HG02759 (cell line): Measurements from ENCODE around the gene THSD4.
"Not testable (repeated sequence)": the region's sequence is repeated elsewhere in the genome, so short reads cannot be mapped to it uniquely, and the experiment has no call there.

ENCODE experiments used
- ATAC-seq: cut with Tn5 transposase; IDR thresholded peaks from one replicate; pipeline ENCODE4 v1.9.1; 2021; ENCODE audit warnings: mild to moderate bottlenecking, moderate library complexity; ENCODE audit not compliant: unreplicated experiment

Gene THSD4

DNA sequence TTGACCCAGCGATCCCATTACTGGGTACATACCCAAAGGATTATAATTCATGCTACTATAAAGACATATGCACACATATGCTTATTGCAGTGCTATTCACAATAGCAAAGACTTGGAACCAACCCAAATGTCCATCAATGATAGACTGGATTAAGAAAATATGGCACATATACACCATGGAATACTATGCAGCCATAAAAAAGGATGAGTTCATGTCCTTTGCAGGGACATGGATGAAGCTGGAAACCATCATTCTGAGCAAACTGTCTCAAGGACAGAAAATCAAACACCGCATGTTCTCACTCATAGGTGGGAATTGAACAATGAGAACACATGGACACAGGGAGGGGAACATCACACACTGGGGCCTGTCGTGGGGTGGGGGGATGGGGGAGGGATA lies 286.5 kb downstream of the THSD4 start:
- not testable (repeated sequence) for ATAC-seq

DNA sequence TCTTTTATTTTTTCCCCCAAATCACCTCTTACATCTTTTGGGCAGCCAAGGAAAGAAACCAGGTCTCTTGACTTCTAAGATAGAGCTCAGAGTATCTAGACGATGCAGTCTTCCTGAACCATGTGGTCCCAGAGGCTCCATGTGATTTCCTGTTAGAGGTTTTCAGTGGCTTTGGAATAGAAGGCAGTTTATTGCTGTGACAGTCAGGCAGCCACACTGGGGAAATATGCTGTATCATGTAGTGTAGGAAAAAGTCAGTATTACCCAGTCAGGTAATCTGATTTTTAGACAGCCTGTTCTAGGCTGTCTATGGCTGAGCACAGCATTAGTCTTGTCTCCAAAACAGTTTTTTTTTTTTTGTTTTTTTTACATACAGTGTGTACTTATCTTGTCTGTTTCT lies 294.3 kb downstream of the THSD4 start:
- no peak for ATAC-seq

DNA sequence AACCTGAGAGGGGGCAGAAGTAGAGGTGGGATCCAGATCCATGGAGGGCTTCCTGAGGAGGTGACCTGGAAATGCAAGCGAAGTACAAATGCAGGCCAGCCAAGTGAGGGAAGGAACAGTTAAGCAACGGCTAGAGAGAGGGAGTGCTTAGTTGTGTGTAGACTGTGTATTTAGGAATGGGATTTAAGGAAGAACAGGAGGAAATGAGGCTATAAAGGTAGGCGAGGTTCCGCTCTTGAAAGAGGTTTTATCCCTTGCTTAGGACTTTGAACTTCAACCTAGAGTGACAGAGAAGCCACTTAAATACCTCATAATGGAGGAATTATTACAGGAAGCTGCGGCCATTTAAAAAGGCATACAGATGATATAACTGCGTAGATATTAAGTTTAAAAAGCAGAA lies 295.1 kb downstream of the THSD4 start:
- no peak for ATAC-seq

DNA sequence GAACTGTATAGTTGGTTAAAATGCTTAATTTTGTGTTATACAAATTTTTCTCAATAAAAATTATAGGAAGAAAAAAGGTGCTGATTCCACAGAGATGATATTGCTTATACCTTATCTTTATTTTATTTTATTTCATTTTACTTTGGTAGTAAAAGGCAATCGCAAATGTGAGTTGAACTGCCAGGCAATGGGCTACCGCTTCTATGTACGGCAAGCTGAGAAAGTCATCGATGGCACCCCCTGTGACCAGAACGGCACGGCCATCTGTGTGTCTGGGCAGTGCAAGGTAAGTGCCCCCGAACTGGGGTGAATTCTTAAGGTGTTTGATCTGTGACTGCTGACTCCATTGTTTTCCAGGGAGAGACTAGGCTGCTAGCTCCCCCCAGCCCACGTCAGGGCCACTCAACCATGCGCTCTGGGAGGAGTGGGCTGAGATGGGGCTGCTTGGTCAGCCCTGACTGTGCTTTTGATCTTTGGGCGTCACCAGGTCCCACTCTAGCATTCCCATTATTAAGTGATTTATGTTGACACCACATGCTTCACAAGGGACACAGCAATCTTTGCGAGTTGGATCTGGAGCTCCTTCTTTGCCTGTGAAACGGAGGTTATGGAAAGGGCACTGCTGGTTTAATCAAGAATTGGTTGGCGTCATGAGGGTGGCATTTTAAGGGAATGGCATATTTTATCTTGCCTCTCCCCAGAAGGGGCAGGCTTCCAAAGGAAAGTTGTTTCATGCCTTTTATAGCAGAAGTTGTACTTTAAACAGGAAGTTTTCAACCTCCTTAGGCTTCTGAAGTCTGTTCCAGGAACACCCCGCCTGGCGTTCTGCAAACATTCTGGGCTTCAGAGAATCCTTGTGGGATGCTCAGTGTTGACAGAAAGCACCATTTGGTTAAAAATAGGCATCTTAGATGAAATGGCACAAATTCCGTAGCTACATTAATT lies 296.5 kb downstream of the THSD4 start:
- ATAC-seq: no peak

DNA sequence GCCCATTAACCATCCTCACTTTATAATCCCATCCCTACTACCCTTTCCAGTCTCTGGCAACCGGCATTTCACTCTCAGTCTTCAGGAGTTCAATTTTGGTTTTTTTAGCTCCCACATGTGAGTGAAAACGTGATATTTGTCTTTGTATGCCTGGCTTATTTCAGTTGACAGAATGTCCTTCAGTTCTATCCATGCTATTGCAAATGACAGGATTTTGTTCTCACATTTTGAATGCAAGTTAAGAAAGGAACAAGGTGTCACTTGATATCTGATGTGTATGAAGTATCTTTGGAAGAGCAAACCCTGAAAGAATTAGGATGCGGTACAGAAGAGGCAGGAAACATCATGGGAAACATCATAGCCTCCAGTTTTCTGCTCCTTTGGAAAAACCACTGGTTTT lies 298.1 kb downstream of the THSD4 start:
- no peak for ATAC-seq

DNA sequence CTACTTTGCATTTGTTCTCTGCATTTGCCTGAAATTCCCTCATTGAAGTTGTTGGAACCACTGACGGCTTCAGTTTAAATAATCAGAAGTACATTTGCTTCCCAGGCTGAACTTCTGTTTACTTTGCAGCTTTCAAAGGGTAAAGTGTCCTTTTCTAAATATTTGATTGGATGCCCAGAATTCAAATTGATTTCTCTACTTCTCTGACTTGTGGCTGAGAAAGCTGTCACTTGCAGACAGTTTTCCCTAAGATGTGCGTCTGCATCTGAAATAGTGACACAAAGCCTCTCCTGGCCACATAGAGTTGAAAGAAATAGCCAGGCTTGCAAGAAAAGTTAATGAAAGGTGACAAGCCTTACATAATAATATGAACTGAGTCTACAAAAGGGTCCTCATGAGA lies 299.6 kb downstream of the THSD4 start:
- ATAC-seq: no peak

DNA sequence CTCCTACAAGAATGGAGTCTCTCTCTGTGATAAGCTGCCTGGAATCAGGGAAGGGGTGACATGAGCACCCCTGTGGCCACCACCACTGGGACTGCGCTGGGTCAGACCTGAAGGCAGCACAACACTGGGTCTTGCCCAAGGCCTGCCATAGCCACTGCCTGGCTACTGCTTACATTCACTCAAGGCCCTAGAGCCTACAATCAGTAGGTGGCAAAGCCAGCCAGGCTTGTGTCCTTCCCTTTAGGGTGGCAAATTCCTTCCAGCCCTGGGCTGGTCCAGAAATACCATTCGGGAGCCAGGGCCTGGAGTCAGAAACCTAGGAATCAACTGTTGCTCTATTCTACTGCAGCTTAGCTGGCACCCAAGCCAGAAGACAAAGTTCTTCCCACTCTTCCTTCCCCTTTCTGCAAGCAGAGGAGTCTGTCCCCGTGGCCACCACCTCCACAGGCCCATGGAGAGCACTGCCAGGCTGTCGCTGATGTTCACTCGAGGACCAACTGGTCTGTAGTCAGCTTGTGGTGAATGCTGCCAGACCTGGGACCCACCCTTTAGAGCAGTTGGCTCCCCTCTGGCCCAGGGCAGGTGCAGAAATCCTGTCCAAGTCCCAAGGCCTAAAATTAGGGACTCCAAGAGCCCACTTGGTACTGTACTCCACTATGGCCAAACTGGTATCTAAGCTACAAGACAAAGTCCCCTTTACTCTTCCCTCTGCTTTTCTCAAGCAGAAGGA lies 307.4 kb downstream of the THSD4 start:
- ATAC-seq: no peak

DNA sequence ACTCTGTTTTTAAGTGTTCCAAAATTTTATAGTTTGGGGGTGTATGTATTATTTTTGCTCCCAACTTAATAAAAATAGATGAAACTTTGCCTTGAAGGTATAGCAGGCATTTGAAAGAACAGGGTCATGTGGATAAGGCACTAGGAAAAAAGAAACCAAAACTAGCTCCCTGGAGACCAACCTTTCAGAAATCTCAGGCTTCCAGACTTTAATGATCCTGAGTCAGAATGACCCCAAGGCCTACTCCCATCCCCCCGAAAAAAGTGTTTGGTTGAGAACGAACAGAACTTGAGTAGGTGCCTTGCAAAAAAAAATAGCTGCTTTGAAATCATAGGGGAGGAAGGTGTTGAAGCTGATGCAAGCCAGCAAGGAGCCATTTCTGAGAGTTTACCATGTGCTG lies 309.5 kb downstream of the THSD4 start:
- ATAC-seq: no peak

DNA sequence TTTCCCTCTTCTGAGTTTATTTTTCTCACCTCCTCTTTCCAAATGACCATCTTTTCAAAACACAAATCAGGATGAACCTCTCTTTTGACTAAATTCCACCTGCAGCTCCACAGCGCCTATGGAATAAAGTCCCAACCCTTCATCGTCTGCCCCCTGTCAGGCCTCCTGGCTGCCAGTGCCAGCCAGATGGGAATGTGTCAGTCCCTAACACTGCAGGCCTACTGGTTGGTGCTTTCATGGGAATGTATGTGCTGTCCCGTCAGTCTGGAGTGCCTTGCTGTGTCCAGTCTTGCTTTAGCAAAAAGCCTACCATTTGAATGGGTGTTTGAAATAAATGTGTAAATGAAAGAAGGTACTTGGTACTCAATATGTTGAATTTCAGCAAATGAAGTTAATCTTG lies 310.1 kb downstream of the THSD4 start:
- ATAC-seq: no peak

DNA sequence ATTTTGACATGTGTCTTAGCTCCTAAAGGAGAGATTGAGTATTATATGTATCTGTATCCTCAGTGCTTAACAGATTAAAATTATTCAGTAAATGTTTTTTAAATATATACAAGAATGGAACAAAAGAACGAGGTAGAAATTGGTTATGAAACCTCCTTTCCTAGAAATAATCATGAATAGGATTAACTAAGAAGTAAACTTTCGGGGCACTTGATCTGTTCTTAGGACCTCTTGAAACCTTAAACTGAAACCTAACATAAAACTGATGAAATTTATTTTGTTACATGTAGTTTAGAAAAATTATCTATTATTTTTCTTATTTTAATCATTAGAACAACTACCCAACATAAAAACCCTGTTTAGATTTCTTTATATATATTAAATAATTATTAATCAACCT lies 311.5 kb downstream of the THSD4 start:
- ATAC-seq: no peak

DNA sequence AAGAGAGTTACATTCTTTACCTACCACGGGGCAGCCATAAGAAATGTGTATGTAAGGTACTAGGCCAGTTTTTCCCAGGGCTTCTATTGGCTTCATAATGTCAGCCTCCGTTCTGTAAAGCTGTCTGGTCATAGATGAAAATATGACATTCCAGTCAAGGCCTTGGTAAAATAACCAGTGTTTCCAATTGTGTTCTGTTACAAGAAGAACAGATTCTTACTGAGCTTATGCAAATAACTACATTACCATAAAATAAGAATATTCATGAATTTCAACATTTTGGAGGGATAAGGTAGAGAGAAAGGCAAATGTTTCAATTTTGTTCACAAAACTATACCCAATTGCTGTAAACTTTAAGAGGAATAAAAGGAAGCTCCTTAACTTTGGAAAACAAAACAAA lies 315.5 kb downstream of the THSD4 start:
- no peak for ATAC-seq

DNA sequence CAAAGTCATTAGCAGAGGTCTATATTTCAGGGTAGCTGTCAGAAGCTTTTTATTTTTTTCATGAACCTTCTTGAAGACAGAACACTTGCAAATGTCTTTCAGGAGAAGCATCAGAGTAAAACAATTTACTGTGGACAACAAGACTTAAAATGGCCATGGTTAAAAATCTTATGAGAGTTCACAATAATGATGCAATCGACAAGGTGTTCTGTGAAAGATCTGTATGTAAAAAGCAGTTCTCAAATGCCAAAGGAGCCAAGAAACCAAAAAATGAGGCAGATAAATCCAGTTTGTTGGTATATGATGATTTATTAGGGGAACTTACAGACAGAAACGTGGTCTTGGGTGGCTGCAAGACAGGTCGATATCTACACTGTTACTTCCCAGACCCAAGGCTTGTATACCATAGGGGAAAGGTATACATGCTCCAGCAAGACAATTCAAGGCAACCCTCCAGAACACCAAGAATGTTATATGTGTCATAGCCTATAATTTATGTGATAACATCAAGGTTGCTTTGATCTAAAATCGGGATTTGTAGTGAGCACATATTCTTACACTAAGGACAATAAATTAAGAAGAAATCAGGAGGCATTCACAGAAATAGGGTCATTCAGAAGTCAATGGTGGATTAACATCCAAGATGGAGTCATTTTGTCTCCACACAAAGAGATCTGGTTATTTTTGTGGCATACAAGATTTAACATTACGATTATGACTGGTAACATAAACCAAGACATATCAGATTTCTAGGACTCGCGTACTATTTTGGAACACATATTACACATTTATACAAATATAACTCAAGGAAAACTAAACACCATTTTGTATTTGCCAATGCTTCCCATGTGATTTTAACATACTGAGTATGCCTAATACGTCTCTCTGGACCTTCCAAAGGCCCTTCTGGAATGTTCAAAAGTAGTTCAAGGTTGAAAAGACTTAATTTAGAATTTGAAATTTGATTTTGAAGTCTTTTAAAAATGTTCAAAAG lies 316.4 kb downstream of the THSD4 start:
- ATAC-seq: no peak

DNA sequence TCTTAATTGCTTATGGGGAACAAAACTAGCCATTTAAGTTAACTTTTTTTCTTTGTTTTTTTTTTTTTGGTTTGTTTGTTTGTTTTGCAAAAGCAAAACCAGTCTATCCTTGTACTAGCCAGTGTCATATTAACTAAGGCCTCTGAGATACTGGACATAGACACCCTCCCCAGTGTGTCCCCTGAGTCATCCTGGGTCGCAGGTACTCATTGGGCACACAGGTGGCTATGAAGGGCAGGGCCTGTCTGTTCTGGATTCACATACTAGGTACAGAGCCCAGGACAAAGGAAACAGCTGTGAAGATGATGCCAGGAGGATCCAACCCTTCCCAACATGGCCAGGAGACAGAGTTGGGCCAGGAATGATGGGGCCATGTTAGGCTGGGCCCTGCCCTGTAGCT lies 318.1 kb downstream of the THSD4 start:
- no peak for ATAC-seq

DNA sequence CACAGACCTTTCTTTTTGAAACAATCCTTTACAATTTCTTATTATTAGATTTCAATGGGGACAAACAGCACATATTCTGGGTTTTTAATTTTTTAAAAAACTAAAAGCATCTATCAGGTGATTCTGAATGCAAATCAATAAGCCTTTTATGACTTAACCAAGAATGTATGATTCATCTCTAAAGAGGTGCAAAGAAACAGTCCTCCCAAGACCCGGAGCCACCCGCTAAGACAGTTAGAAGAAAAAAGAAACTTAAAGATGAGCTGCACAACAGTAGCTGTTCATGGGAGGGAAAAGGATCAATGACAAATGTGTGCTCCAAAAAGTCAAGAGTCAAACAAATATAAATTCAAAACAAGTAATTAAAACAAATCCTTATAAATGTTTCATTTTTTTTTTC lies 319.5 kb downstream of the THSD4 start:
- no peak for ATAC-seq

DNA sequence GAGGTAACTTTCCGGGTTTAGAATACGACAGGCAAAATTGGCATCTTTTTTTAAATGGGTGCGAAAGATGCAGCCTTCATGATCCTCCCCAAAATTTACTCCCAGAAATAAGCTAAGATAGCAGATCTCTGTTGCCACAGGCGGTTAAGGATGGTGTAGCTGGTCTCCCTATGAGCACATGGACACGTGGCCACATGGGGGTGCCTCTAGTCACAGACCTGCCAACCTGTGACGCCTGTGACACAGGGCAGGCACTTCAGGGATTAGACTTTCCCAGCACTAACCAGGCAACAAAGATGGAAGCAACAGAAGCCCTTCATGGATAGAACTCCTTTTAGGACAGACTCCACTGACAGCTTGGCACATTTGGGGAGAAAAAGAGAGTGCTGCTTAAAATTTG lies 320.3 kb downstream of the THSD4 start:
- ATAC-seq: no peak

DNA sequence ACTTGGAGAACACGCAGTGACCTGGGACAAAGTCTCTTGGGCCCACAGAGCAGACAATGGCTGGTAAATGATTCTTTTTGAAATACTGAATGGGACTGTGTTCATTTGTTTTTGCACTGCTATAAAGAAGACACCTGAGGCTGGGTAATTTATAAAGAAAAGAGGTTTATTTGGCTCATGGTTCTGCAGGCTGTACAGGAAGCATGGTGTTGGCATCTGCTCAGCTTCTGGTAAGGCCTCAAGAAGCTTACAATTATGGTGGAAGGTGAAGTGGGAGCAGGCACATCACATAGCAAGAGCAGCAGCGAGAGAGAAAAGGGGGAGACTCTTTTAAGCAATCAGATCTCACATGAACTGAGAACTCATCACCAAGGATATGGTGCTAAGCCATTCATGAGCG lies 321.6 kb downstream of the THSD4 start:
- ATAC-seq: no peak

DNA sequence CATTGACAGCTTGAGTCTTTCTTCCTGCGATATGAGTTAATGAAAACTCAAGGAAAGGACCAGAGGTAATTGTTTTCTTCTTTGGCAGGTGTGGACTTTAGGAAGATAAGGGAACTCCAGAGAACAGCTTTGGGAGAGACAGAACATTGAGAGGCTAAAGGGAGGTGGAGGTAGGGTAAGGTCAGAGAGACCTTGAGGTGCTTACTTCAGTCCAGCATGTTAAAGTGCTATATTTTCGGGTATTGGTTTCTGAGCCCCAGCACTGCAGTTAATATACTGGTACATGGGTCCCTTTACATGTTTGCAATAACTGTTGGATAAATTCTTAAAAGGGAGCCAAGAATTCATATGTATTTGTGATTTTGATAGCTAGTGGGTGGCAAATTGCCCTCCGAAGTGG lies 322.1 kb downstream of the THSD4 start:
- ATAC-seq: no peak

DNA sequence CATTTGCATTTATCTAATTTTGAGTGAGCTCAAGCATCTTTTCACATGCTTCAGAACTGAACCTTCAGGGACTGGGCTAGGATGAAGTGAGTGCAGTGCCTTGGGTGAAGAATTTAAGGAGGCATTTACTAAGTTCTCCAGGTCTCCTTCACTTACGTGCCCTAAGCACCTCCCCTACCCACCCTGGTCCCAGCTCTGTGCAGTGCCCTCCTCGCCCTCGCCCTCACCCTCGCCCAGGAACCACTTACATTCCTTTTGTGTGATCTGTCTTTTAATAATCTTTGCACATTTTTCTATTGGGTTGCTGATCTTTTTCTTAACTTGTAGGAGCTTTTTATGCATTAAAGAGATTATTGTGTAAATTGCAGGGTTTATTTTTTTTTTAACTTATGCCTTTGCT lies 322.6 kb downstream of the THSD4 start:
- no peak for ATAC-seq

DNA sequence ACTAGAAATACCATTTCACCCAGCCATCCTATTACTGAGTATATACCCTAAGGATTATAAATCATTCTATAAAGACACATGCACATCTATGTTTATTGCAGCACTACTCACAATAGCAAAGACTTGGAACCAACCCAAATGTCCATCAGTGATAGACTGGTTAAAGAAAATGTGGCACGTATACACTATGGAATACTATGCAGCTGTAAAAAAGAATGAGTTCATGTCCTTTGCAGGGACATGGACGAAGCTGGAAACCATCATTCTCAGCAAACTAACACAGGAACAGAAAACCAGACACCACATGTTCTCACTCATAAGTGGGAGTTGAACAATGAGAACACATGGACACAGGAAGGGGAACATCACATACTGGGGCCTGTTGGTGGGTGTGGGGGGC lies 324.2 kb downstream of the THSD4 start:
- ATAC-seq: not testable (repeated sequence)

DNA sequence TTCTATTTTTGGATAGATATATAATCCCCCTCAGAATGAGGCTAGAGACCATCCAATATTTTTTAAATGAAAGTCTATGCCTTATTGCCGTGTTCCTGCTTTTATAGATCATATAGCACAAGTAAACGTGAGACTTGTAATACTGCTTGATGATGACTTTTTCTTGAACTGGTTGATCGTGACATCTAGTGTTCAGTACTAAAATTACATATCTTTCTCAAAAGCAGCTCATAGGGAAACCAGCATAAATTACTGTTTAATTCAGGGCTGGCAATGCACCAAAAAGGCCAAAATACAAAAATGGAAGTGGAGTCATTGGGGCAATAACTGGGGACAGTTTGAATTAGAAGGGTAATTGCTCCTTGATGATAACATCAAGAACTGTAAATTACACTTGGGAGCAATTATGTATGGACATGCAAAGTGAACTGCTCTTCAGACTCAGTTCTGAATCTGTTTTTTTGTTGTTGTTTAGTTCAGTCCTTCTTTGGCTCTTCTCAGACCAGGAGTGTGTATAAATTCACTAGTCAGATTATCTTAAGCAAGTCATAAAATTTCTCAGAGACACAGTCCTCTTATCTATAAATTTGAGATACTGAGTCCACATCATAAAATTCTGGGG lies 325.3 kb downstream of the THSD4 start:
- no peak for ATAC-seq

DNA sequence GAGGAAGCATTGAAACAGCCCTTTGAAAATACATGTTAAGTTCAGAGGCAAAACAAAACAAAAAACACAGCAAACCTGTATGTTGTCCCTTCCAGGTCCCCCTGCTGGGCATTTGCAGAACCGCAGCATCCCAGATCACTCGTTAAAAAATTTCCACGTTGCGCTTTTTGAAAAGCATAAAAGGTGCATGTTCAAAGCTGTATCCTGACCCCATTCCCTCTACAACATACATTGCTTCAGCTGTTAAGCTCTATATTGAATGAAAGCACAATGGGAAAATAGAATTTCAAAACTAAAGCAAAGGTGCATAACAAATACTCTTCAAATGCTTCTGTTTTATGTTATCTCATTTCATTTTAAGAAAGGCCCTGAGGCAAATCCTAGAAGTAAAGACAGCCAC lies 328.3 kb downstream of the THSD4 start:
- no peak for ATAC-seq
